Muscle of arm (tissue), 12 donors: ENCODE data around the gene RPL36. TPM values are rescaled to one million over a fixed set of nuclear protein-coding genes. Genes with fewer than 3 reads are reported as not detected.
"Not testable (repeated sequence)": the region's sequence is repeated elsewhere in the genome, so short reads cannot be mapped to it uniquely, and the experiment has no call there.

Experiments
- DNase-seq: peaks from one replicate; pipeline ENCODE4 v3.0.0-alpha.2; 2013
- polyA plus RNA-seq, 12 donors: library from polyadenylated mRNA; unstranded; fragments of 120-200 nt; gene quantifications; one replicate each; pipeline ENCODE4 v1.2.1, GENCODE V29; 2013; ENCODE audit not compliant: insufficient read length in 12 of 12

The RPL36 gene
- polyA plus RNA-seq, 12 donors = 913 to 2,217 (median 1,062) TPM

DNA sequence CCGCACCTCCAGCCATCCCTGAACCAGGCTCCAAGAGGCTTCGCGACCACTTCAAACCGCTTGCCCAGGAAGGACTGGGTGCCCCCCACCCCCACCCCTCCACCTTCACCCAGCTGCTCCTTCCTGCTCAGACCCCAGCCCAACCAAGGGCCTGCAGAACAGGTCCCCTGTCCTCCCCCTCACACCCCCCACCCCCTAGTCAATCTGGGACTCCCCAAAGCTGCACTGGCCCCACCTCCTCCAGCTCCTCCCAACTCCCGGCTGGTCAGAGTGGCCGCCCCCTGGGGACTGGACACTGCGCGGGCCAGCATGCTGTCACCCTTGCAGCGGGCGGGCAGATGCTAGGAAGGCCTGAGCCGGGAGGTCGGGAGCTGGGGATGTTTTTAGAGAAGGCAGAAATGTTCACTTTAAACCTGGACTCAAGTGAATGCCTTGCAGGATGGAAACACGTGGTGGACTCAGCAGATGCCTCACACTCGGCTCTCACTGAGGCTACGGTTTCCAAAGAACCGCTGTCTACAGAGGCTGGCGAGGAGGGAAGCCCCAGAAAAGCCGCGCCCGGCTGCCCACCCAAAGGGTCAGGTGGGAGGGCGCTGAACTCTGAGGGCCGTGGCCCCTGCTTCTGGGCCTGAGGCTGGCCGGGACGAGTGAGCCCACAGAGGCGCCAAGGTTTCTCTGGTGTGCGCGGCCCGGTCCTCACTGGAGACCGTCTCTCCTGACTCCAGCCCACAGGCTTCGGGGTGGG, 8.0 kb downstream of the RPL36 start:
- DNase-seq = no peak

DNA sequence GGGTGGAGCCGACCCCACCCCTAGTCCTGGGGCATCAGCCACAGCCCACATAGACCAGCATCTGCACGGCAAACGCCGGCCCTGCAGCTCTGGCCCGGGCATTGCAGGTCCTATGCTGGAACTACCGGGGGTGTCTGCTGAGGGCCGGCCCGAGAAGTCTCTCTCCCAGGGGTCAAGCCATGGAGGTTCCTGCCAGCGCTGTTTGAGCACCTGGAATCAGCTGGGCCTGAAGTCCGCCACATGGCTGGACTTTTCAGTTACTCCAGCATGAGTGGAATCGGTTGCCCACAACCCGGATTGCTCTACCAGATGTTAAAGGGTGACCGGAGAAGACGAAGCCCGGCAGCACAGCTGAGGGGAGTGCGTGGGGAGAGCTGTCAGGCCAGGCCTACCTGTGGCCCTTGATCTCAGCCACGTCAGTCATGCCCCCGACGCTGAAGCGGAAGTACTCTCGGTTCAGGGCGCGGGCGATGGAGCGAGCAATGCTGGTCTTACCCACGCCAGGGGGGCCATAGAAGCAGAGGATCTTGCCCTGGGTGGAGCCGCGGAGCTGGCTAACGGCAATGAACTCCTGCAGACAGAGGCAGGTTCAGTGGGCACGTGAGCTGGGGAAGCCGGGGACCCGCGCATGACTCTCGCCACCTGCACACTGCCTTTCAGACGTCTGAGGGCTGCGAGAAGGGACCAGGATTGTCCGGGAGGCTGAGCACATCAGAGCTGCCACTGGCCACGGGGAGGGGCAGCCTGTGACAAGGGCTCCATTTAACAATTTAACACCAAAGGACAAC, 8.7 kb downstream of the RPL36 start:
- no peak for DNase-seq

DNA sequence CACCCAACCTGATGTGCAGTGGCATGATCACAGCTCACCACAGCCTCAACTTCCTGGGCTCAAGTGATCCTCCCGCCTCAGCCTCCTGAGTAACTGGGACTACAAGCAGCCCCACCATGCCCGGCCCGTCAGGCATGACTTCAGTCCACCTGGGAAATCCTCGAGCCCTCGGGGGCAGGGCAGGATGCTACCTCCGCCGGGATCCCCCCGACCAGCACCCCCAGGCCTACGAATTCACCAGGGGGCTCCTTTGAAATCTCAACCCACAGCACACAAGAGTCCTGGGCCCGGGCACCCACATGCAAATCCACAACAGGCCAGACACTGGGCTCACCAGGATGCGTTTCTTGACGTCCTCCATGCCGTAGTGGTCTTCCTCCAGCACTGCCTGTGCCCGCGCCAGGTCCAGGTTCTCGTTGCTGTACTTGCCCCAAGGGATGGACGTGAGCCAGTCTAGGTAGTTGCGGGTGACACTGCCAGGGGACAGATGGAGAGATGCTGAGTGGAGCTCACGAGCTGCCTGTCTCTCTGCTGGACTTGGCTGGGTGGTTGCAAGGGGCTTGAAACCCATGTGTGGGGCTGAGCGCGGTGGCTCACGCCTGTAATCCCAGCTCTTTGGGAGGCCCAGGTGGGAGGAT, 10.5 kb downstream of the RPL36 start:
- no peak for DNase-seq

DNA sequence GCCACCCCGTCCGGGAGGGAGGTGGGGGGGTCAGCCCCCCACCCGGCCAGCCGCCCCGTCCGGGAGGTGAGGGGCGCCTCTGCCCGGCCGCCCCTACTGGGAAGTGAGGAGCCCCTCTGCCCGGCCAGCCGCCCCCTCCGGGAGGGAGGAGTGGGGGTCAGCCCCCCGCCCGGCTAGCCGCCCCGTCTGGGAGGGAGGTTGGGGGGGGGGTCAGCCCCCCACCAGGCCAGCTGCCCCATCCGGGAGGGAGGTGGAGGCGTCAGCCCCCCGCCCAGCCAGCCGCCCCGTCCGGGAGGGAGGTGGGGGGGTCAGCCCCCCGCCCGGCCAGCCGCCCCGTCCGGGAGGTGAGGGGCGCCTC, 11.9 kb downstream of the RPL36 start:
- not testable (repeated sequence) for DNase-seq

DNA sequence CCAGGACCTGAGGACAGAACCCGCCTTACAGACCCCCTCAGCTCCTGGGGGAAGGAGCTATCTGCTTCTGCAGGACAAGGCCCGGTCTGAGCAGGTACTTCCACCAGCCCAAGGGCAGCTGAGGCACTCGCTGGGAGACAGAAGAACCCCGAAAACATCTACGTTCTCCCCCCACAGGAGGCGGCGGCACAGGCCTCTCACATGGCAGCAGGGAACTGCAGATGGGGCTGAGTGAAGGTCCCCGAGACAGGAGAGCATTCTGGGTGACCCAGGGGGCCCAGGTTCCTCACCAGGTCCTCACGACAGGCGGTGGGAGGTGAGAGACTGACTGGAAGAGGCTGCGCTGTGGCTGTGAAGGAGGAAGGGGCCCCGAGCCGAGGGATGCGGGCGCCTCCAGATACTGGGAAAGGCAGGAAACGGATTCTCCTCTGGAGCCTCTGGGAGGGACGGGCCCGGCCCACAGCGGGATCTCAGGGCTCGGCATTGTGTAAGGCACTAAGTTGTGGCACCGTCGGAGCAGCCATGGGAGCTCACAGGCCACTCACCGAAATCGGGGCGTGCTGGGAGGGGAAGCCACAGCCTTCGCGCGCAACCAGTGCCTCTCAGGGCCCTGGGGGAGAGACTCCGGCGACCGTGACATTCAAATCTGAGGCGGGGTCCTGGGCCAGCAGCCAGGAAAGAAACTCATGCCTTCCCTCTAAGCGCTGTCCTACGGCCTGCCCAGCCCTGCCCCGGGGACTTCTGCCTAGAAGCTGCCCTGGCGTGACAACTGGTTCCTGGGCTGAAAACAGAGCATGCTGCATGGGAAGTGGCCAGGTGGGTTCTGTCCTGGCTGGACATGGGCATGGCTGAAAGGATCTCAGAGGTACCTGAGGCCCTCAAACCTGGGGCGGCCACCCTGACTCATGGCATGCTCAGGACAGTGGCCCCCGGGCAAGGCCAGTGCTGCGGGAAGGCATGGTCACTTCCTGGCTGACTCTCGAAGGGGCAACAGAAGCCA, 14.0 kb downstream of the RPL36 start:
- DNase-seq = no peak

DNA sequence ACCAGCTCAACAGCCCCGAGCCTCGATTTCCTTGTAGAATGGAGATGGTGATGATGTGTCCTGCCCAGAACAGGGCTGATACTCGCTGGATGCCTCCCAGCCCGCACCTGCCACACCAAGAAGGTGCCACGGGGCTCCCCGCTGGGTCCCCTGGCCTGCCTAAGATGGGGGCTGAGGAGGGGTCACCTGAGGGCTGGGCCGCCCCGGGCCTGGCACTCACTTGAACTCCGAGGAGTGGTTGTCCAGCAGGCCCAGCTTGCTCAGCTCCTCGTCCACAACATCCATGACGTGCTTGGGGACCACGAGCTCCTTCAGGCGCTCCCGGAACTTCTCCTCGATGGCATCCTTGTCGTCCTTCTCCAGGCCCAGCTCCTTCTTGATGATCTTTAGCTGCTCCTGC, 15.5 kb downstream of the RPL36 start:
- no peak for DNase-seq

DNA sequence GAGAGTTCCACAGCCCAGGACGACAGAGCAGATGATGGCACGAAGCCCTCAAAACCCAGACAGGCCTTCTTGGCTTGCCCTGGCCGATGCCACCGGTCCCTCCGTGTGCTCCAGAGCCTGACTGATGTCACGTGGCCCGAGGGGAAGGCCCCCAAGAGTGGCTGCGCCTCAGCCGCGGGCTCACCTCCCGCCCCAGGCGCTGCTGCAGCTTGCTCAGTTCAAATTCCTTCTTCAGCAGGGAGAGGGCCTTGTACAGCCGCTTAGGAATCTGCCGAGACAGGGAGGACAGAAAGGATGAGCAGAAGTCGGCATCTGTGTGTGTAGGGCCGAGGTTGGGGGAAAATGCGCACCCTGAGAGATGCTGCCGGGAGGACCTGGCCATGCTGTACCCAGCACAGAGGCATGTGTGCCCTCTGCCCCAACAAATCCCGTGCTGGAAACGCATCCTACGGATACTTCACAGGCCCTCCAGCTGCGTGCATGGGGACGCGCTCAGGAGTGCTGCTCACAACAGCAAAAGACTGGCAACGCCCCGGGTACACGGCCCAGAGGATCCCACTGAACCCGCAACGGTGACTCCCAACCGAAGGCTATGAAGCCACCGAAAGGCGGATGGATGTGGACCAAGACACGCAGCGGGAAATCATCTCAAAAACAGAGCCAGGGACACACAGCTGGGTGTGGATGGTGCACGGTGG, 16.9 kb downstream of the RPL36 start:
- no peak for DNase-seq

DNA sequence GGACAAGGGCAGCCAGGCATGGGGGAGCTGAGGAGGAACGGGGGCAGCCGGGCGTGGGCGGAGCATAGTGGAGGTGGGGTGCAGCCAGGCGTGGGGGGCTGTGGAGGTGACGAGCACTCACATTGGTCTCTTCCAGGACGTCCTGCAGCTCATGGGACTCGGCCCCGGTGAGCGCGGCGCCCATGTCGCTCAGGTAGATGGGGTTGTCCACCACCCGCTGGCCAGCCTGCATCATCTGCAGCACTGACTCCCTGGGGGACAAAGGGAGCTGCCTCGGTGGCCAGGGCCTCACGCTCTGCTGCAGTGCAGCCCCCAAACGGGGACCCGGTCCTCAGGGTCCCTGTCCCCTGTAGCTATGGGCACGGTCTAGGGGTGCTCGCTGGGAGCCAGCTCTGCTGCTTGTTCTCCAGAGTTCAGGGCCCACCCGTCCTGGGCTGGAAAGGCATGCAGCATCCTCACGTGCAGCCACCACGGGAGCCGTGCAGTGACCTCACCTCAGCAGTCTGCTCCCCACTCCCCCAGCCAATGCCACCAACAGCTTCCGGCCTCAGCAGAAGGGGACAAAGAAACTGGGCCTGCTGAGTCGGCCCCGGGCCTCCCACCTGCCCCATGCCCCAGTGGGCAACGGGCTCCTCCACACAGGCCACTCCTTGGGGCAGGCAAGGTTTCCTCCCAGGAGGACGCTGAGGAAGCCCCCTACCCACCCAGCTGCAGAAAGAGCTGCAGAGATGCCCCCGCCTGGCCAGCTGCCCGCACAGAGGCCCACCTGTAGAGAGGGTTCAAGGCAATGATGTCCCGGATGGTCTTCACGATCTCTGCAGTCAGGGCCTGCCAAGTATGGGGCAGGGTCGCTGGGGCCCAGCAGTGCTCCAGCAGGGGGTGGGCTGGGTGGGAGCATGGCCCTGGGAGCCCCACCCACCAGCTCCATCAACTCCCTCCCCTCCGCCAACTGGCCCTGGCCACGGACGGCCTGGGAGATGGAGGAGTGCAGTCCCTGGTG, 17.8 kb downstream of the RPL36 start:
- DNase-seq = no peak

DNA sequence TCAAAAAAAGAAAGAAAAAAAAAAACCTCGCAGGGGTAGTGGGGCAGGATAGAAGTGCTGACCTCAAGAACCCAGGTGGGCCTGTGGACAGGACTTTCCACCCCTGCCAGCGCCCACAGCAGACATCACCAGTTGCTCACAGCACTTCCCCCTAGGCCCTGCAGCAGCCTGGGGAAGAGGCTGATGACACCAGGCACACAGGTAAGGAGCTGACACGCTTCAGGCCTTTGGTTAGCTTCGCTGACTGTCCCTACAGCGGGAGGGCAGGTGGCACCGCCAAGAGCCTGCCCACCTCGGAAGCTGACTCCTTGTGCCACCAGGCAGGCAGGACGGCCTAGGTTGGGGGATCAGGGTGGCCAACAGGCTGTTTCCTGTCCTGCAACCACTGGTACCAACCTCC, 20.9 kb downstream of the RPL36 start:
- DNase-seq = no peak

DNA sequence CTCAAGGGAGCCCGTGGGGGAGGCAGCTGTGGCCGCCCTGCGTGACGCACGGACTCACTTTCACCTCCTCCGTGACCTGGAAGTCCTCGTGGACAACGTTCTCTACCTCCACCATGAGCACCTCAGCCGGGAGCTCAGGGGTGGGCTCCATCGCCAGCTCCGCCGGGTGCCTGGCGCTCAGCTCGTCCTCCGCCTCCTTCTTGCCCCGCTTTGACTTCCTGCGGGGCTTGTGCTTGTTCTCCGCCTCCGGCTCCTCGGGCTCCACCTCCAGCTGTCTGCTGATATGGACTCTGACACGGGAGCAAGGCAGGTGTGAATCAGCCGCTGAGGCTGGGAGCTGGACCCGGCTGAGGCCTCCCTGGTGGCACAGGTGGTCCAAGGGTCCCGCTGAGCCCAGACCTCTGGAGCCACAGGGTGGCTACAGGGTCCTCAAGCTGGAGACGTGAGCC, 21.6 kb downstream of the RPL36 start:
- DNase-seq = no peak

DNA sequence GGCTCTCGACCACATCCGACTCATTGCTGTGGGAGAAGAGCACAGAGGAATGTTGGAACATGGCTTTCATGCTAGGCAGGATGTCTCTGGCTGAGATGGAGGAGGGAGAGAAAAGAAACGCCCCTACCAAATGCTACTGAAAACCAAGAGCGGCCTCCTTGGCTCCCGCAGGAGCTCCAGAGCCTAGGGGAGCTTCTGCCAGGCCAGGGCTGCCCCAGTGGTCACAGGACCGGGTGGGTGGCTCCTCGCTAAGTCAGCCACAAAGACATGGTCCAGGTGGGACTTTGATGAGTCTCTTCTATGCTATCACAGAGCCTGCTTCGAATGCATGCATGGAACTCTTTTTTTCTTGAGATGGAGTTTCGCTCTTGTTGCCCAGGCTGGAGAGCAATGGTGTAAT, 23.1 kb downstream of the RPL36 start:
- no peak for DNase-seq

DNA sequence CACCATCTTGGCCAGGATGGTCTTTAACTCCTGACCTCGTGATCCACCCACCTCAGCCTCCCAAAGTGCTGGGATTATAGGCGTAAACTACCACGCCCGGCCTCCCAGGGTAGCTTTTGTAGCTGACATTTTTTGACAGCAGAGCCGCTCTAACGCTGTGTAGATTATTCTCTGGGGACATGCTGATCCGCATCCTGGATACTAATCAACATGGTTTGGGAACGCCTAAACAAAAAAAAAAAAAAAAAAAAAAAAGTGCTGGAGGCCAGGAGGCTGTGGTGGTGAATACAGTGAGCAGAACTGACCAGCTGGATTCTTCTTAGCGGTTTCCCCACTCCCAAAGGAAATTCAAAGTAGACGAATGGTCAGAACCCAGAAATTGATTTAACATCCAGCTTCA, 24.7 kb downstream of the RPL36 start:
- no peak for DNase-seq

DNA sequence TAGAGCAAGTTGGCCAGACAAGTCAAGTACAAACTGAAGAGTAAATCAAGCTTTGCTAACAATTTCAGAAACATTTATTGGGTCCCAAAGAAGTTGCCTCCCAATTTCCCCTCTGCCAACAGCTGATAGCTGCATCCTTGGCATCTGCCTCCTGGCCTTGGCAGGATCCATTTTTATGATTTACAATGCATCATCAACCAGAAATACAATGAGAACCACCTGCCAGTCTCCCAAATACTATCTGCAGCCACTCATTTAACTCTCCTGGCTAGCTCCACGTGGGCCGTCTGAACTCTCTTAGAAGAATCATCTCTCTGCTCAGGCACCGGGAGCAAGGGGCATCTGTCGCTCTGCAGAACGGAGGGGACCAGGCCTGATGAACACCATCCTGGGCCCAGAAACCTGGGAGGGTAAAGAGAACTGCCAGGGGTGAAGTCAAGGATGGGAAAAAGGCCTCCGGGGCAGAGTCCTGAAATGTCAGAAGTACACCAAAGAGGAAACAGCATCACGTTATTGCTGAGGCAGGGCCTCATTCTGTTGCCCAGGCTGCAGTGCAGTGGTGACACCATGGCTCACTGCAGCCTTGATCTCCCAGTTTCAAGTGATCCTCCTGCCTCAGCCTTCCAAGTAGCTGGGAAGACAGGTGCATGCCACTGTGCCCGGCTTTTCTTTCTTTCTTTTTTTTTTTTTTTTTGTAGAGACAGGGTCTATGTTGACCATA, 27.3 kb downstream of the RPL36 start:
- DNase-seq = no peak

DNA sequence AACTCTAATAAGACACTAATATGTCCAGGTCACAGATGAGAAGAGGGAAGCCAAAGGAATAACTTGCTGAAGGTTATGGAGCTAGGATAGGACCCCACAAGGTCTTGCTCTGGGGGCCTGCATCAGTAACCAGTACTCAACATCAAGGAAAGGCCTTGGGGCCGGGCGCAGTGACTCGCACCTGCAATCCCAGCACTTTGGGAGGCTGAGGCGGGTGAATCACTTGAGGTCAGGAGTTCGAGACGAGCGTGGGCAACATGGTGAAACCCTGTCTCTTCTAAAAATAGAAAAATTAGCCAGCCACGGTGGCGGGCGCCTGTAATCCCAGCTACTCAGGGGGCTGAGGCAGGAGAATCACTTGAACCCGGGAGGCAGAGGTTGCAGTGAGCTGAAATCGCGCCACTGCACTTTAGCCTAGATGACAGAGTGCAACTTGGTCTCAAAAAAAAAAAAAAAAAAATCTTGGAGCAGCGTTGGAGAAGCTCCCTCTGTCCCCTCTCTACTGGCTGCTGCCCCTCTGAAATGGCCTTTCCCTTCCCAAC, 28.0 kb downstream of the RPL36 start:
- no peak for DNase-seq

DNA sequence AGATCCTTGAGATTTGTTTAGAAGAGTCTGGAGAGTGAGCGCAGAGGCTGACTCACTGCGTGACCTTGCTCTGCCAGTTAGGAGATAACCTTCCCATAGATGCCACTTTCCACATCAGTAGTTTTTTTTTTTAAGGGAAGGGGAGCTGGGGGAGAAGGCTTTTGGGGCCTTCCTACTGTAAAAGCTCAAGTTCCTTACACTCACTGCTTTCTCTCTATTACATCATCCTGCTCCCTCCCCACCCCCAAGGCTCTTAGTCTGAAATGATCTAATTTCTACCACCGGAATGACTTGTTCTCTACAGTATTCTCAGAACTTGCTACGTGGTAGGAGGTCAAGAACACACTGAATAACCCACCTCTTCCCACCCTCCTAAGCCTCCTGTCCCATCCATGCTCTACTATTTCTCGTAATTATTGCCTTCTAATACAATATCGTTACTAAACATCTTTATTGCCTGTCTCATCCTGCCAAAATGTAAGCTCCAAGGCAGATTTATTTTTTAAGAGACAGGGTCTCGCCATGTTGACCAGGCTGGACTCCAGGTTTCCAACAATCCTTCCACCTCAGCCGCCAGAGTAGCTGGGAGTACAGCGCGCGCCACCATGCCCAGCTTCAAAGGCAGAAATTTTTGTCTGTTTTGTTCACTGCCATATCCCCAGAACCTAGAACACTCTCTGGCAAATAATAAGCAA, 28.6 kb downstream of the RPL36 start:
- DNase-seq = no peak

DNA sequence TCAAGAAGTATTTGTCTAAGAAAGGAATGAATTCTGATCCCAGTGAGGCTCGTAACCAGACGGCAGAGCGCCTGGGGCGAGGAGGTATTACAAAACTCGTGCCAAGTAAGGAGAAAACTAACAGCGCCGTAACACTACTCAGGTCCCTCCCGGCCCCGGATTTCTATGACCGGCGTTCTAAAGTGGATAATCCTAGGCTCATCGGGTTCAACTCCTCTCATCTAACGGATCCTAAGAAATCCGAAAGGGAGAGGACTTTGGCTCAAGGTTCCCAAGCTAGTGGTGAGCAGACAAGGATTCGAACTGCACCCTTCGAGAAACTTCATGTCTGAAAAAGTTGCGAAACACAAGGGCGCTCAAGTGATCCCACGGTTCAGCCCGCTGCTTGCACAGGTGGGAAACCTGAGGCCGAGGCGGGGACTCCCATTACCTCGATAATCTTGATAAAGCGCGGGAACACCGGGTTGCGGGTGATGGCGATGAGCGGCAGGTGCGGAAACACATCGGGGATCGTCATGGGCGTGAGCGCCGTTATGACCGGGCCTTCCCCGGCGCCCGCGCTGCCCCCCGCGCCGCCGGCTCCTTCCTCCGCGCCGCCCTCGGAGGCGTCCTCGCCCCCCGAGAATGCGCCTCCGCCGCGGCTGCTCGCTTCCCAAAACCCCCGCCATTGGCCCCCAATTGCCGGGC, 29.3 kb downstream of the RPL36 start:
- no peak for DNase-seq
